Ectodermal cell (in vitro differentiated cells): ENCODE results near the gene DNAJA3.
A peak's percentile ranks its signal among the peaks of the same experiment; 100 is the strongest.

ENCODE experiments used
- H3K27ac ChIP-seq: 2 replicates; pipeline ENCODE4 v1.7.0; 2013; ENCODE audit warnings: mild to moderate bottlenecking, low read depth, low read length; ENCODE audit not compliant: insufficient read depth, poor library complexity, severe bottlenecking
- H3K27me3 ChIP-seq: 2 replicates; pipeline ENCODE4 v1.7.0; 2013; ENCODE audit warnings: mild to moderate bottlenecking, low read length; ENCODE audit not compliant: insufficient read depth, control insufficient read depth, poor library complexity, severe bottlenecking
- H3K36me3 ChIP-seq: one replicate; pipeline ENCODE4 v1.7.0; 2013; ENCODE audit warnings: low read length; ENCODE audit not compliant: control insufficient read depth, insufficient read depth
- H3K4me1 ChIP-seq: one replicate; pipeline ENCODE4 v1.7.0; 2013; ENCODE audit warnings: low read length; ENCODE audit not compliant: control insufficient read depth, insufficient read depth
- H3K4me3 ChIP-seq: 2 replicates; pipeline ENCODE4 v1.7.0; 2013; ENCODE audit warnings: low read depth, low read length, control low read depth; ENCODE audit not compliant: insufficient read depth
- H3K9me3 ChIP-seq: 2 replicates; pipeline ENCODE4 v1.7.0; 2013; ENCODE audit warnings: mild to moderate bottlenecking, low read length, moderate library complexity; ENCODE audit not compliant: control insufficient read depth
- WGBS, 2 experiments: methylation state at CpG; one replicate each; pipeline ENCODE4 v1.1.7; 2013; ENCODE audit warnings: missing lambda C conversion rate in 2 of 2; 5-methylcytosine and 5-hydroxymethylcytosine counted together

Gene DNAJA3

DNA sequence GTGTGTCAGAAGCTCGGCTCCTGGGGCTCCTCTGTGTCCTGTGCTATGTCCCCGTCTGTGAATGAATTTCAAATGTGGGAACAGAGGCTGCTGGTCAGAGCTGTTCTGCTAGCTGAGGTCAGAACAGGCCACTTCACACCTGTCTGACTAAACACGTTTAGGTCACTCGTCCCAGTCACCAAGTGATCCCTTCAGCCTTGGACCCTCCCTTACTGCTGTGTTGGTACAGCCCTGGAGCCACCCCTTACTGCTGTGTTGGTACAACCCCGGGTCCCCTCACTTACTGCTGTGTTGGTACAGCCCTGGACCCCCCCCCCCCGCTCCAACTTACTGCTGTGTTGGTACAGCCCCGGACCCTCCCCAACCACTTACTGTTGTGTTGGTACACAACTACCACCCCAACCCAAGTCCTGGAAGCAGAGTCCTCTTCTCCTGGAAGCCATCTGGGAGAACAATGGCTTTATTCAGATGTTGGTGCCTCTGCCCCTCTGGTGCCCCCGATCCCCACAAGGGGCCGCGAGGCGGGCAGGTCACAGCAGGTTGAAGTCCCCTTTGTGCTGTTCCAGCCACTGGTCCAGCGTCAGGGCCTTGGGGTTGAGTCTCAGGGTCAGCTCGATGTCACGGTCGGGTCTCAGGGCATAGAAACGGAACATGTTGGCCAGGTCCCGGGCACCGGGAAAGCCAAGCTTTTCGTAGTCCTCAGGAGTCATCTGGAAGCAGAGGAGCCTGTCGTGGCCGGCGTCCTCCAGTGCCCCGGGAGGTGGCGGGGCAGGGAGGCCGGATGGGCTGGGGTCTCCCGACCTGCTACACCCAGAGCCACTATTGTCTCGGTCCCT is 35.8 kb downstream of the DNAJA3 start:
- WGBS, 2 experiments, result 86 to 90% methylated on average over 25 to 26 of the region's 27 CpGs
- H3K27me3 ChIP-seq, result no peaks in the 10 kb centered on the region
- H3K4me3 ChIP-seq, result no peak overlapping the region
- peak overlapping the region; percentile 60 for H3K27ac ChIP-seq
- no peaks in the 10 kb centered on the region for H3K4me1 ChIP-seq
- no peaks in the 10 kb centered on the region for H3K9me3 ChIP-seq
- peaks cover 15% of the 10 kb centered on the region for H3K36me3 ChIP-seq

DNA sequence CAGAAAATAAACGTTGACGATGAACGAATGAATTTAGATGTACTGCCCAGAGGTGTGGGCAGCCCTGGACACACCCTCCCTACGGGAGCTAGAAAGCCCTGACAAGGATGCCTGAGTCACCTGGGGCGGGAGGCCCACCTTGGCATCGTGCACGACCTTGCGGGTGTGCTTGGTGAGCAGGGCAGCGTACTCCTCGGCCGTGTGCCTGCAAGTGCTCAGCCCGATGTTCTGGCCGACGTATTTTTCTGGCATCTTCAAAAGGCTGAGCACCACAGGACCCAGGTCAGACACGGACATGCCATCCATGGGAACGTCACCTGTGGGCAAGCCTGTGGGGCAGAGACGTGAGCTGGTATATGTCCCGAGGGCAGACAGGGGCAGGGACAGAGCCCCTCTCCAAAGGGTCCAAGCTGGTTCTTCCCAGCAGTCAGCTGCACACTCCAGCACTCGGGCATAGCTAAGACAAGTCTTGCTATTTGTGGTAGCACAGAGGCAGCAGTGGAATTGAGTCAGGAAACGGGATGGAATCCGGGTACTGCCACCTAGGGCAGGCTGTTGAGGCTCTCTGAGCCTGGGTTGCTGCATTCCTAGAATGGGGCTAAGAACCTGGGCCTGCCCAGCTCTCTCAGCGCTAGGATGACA is 38.0 kb downstream of the DNAJA3 start:
- H3K27me3 ChIP-seq, result no peaks in the 10 kb centered on the region
- 93 to 94% methylated on average over 22 of the region's 22 CpGs for WGBS, 2 experiments
- H3K9me3 ChIP-seq, result no peaks in the 10 kb centered on the region
- H3K4me3 ChIP-seq, result no peak overlapping the region
- no peaks in the 10 kb centered on the region for H3K4me1 ChIP-seq
- H3K27ac ChIP-seq, result no peak overlapping the region
- peaks cover 13% of the 10 kb centered on the region for H3K36me3 ChIP-seq

DNA sequence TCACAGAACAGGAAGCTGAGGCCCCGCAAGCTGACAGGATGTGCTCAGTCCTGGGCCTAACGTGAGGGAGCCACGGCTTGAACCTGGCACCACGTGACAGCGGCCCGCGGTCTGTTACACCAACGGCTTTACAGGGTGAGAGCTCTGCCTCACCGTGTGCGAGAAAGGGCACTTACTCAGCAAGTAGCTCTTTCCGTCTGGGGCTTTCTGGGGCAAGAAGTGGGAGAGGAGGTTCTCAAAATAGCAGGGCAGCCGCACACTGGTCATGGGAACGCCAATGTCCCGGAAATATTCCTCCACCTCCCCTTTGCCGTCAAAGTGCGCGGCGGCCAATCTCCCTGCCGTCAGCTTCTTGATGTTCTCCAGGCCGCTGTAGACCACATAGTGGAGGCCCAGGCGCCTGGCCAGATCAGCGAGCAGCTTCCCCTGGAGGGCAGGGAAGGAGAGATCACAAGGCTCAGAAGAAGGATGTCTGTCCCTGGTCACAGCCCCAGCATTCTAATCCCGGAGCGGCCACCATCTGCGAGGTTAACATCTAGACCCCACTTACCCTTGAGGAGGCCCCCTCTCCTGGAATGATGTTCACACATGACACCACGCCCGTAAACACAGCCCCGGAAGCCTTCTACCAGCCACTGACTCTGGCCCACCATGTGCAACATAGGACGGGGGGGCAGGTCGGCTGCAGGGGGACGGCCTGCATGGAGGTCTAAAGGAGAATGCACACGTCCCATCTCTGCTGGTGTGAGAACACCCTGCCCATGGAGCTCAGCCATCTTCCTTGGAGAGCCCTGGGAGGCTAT is 40.5 kb downstream of the DNAJA3 start:
- no peak overlapping the region for H3K27ac ChIP-seq
- H3K27me3 ChIP-seq, result no peaks in the 10 kb centered on the region
- H3K4me3 ChIP-seq, result no peak overlapping the region
- 96% methylated on average over 32 of the region's 32 CpGs for WGBS, 2 experiments
- no peaks in the 10 kb centered on the region for H3K4me1 ChIP-seq
- H3K36me3 ChIP-seq, result peaks cover 13% of the 10 kb centered on the region
- H3K9me3 ChIP-seq, result no peaks in the 10 kb centered on the region

DNA sequence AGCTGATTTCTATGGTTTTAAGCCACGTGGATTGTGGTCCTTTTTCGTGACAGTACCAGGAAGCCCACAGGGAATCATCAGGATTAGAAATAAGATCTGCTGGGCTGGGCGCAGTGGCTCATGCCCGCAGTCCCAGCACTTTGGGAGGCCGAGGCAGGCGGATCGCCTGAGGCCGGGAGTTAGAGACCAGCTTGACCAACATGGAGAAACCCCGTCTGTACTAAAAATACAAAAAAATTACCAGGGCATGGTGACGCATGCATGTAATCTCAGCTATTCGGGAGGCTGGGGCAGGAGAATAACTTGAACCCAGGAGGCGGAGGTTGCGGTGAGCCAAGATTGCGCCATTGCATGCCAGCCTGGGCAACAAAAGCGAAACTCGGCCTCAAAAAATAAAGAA is 42.2 kb downstream of the DNAJA3 start:
- H3K9me3 ChIP-seq, result no peaks in the 10 kb centered on the region
- H3K4me1 ChIP-seq, result no peaks in the 10 kb centered on the region
- H3K27me3 ChIP-seq, result no peaks in the 10 kb centered on the region
- no peak overlapping the region for H3K27ac ChIP-seq
- WGBS, 2 experiments, result 94 to 95% methylated on average over 16 of the region's 16 CpGs
- H3K4me3 ChIP-seq, result no peak overlapping the region
- peaks cover 13% of the 10 kb centered on the region for H3K36me3 ChIP-seq

DNA sequence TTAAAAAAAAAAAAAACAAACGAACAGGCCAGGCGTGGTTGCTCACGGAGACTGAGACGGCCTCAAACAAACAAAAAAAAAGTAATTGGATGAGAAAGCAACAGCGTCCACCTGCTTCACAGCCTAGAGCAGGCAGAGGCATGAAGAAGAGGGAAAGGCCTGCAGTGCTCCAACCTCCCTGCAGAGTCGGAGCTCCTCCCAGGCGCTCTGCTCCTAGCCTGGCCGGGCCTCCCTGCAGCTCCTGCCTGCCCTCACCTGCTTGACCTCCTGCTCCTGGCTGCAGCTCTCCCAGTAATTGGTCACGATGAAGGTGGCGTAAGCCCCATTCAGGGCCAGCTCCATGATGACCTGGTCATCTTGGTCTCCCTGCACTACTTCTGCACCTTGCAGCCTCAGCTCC is 43.3 kb downstream of the DNAJA3 start:
- Histone ChIP-seq H3K4me3 (no peak overlapping the region), H3K27ac (no peak overlapping the region), H3K27me3 (no peaks in the 10 kb centered on the region), H3K36me3 (peaks cover 13% of the 10 kb centered on the region), H3K4me1 (peaks cover 3% of the 10 kb centered on the region), H3K9me3 (no peaks in the 10 kb centered on the region)
- 93 to 96% methylated on average over 10 of the region's 10 CpGs for WGBS, 2 experiments

DNA sequence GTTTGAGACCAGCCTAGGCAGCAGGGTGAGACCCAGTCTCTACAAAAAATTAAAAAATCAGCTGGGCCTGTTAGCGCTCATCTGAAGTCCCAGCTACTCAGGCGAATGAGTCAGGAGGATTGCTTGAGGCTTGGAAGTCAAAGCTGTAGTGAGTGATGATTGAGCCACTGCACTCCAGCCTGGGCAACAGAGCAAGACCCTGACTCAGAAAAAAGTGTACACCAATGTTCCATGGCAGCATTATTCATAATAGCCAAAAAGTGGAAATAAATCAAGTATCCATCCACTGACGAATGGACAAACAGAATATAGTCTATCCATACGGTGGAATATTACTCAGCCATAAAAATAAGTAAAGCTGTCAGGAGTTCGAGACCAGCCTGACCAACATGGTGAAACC is 46.2 kb downstream of the DNAJA3 start:
- H3K9me3 ChIP-seq, result no peaks in the 10 kb centered on the region
- no peaks in the 10 kb centered on the region for H3K27me3 ChIP-seq
- WGBS, 2 experiments, result 94 to 97% methylated on average over 5 of the region's 5 CpGs
- H3K4me1 ChIP-seq, result peaks cover 3% of the 10 kb centered on the region
- no peak overlapping the region for H3K4me3 ChIP-seq
- no peak overlapping the region for H3K27ac ChIP-seq
- H3K36me3 ChIP-seq, result peaks cover 2% of the 10 kb centered on the region

DNA sequence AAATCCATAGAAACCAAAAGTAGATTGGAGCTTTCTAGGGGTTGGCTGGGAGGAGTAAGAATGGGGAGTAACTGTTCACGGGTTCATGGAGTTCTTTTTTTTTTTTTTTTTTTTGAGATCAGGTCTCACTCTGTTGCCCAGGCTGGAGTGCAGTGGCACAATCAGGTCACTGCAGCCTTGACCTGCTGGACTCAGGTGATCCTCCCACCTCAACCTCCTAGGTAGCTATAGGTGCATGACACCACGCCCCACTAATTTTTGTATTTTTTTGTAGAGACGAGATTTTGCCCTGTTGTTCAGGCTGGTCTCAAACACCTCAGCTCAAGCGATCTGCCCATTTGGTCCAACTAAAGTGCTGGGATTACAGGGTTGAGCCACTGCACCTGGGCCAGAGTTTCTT is 47.2 kb downstream of the DNAJA3 start:
- no peak overlapping the region for H3K27ac ChIP-seq

DNA sequence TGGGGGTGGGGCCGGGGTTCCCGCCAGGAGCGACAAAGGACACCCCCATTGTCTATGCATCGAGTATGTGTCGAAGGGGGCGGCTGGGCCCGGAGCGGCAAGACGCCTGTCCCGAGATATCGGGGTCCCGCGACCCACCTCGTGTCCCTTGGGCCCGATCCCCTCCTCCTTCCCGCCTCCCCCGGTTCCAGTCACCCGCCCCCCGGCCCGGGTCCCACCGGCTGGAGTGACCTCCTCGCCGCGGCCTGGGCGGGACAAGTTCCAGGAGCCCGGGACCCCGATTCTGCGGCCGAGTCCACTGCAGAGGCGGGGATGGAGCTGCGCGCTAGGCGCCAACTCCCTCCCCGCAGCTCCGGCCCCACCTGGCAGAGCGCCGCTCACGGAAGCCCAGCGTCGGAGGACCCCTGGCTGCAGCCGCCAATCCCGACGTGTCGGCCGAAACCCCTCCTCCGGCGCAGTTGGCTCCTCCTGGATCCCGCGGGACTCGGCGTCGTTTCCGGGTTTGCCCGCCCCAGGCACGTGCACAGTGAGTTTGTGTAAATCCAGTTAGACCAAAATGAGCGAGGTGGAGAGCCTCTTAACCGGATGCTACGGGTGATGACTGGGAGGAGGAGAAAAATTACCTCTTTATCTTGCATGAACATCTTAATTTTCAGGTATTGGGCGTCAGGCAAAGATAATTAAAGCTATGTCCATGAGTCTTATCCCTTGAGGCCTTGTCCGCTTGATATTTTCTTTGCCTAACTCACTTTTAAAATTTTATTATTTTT is 48.7 kb downstream of the DNAJA3 start, which contains the start of gene NMRAL1:
NMRAL1 (minus strand) TSS at position 434 of the 770 bp plus-strand sequence. CDS start 493 bp downstream, outside the sequence.
- H3K9me3 ChIP-seq, result no peaks in the 10 kb centered on the region
- WGBS, 2 experiments, result 2 to 4% methylated on average over 59 to 60 of the region's 60 CpGs
- no peaks in the 10 kb centered on the region for H3K36me3 ChIP-seq
- H3K4me1 ChIP-seq, result peaks cover 3% of the 10 kb centered on the region
- peak within 1 kb of the TSS; percentile 70 for H3K4me3 ChIP-seq
- no peaks in the 10 kb centered on the region for H3K27me3 ChIP-seq
- H3K27ac ChIP-seq, result no peak within 1 kb of the TSS

More for the DNA sequence above, 47.2 kb downstream of the DNAJA3 start:
- H3K36me3 ChIP-seq, result peaks cover 2% of the 10 kb centered on the region
- peaks cover 3% of the 10 kb centered on the region for H3K4me1 ChIP-seq
- WGBS, 2 experiments, result 67 to 68% methylated on average over 4 of the region's 4 CpGs
- no peaks in the 10 kb centered on the region for H3K9me3 ChIP-seq
- no peak overlapping the region for H3K4me3 ChIP-seq
- H3K27me3 ChIP-seq, result no peaks in the 10 kb centered on the region

DNA sequence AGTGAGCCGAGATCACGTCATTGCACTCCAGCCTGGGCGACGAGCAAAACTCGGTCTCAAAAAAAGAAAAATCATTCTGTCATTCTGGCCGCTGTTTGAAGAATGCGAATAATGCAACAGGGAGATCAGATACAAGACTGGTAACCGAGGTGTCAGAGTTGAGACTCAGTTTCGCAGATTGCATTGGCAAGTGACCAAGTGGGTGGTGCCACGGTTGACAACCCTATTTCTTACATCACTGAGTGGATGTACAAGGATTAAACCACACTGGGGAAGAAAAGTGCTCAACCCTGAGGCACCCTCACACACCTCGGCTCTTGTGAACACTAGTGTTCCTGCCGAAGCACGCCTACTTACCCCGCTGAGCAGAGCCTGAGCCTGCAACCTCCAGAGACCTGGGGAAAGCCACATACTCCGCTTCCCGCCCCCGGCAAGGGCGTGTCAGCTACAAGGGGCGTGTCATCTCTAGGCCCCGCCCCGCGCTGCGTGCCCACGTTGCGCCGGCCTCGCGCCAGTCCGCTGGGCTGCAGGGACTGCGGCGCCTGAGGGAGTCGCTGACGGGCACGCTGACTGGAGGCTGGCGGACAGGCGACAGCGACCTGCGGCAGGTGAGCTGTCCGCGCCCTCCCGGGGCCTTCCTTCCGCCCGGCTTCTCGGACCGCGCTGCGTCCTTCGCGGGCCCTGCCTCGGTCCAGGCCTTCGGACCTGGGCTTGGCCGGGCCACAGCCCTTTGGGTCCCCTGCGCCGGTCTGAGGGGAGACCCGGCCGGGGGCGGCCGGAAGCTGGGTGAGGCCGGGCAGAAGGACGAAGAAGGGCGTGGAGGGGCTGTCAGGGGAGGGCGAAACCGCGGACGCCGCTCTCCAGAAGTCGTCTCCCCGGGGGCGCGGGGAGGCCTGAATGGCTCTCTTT is 50.5 kb downstream of the DNAJA3 start, which contains the start of gene HMOX2:
HMOX2 (plus strand) TSS at position 519 of the 909 bp plus-strand sequence. CDS start 29,127 bp downstream, outside the sequence.
- H3K4me3 ChIP-seq, result peak within 1 kb of the TSS; percentile 60
- H3K27ac ChIP-seq, result no peak within 1 kb of the TSS
- no peaks in the 10 kb centered on the region for H3K9me3 ChIP-seq

More for the DNA sequence above, 50.5 kb downstream of the DNAJA3 start, which contains the start of gene HMOX2:
- 12% methylated on average over 70 of the region's 70 CpGs for WGBS, 2 experiments
- Histone ChIP-seq H3K27me3 (no peaks in the 10 kb centered on the region), H3K36me3 (no peaks in the 10 kb centered on the region), H3K4me1 (peaks cover 3% of the 10 kb centered on the region)
